Rectal smooth muscle tissue (tissue), 1 donor: ENCODE data around the gene ATP11A.
"Not testable (repeated sequence)": the region's sequence is repeated elsewhere in the genome, so short reads cannot be mapped to it uniquely, and the experiment has no call there.

Experiments used
- H3K27ac ChIP-seq: one replicate; pipeline ENCODE4 v1.7.0; 2013; ENCODE audit warnings: low read depth, low read length, inconsistent platforms
- H3K27me3 ChIP-seq: one replicate; pipeline ENCODE4 v1.7.0; 2013; ENCODE audit warnings: low read length; ENCODE audit not compliant: control insufficient read depth, insufficient read depth
- H3K36me3 ChIP-seq: one replicate; pipeline ENCODE4 v1.7.0; 2013; ENCODE audit warnings: low read length; ENCODE audit not compliant: control insufficient read depth, insufficient read depth
- H3K4me1 ChIP-seq: one replicate; pipeline ENCODE4 v1.7.0; 2013; ENCODE audit warnings: low read length; ENCODE audit not compliant: control insufficient read depth, insufficient read depth
- H3K4me3 ChIP-seq: one replicate; pipeline ENCODE4 v1.7.0; 2013; ENCODE audit warnings: low read length
- H3K9ac ChIP-seq: one replicate; pipeline ENCODE4 v1.7.0; 2013; ENCODE audit warnings: low read length

ATP11A gene

GRCh38 chr13:112700291-112701060 is 10.6 kb downstream of the ATP11A start:
- Histone ChIP-seq H3K27ac (no peak overlapping the region), H3K27me3 (no peaks in the 10 kb centered on the region), H3K36me3 (no peaks in the 10 kb centered on the region), H3K9ac (no peak overlapping the region), H3K4me3 (no peak overlapping the region), H3K4me1 (no peaks in the 10 kb centered on the region)

GRCh38 chr13:112702341-112702985 is 12.6 kb downstream of the ATP11A start:
- no peaks in the 10 kb centered on the region for H3K36me3 ChIP-seq
- no peak overlapping the region for H3K4me3 ChIP-seq
- no peaks in the 10 kb centered on the region for H3K27me3 ChIP-seq
- no peaks in the 10 kb centered on the region for H3K4me1 ChIP-seq
- H3K27ac ChIP-seq: no peak overlapping the region
- no peak overlapping the region for H3K9ac ChIP-seq

- no peak overlapping the region for H3K27ac ChIP-seq
- no peaks in the 10 kb centered on the region for H3K27me3 ChIP-seq
- H3K4me3 ChIP-seq: no peak overlapping the region
- no peaks in the 10 kb centered on the region for H3K36me3 ChIP-seq
- no peak overlapping the region for H3K9ac ChIP-seq
- H3K4me1 ChIP-seq: no peaks in the 10 kb centered on the region
These were observed 13.1 kb downstream of the ATP11A start for GRCh38 chr13:112702986-112703379.

- H3K36me3 ChIP-seq: no peaks in the 10 kb centered on the region
- no peak overlapping the region for H3K4me3 ChIP-seq
- no peak overlapping the region for H3K27ac ChIP-seq
These were observed 13.8 kb downstream of the ATP11A start for GRCh38 chr13:112703449-112704284.

GRCh38 chr13:112704308-112705145 is 14.7 kb downstream of the ATP11A start:
- H3K36me3 ChIP-seq: no peaks in the 10 kb centered on the region
- no peak overlapping the region for H3K4me3 ChIP-seq
- H3K9ac ChIP-seq: no peak overlapping the region
- no peaks in the 10 kb centered on the region for H3K4me1 ChIP-seq
- H3K27me3 ChIP-seq: no peaks in the 10 kb centered on the region
- no peak overlapping the region for H3K27ac ChIP-seq

More at GRCh38 chr13:112703449-112704284, 13.8 kb downstream of the ATP11A start:
- no peak overlapping the region for H3K9ac ChIP-seq
- no peaks in the 10 kb centered on the region for H3K4me1 ChIP-seq
- H3K27me3 ChIP-seq: no peaks in the 10 kb centered on the region

GRCh38 chr13:112705286-112705685 is 15.4 kb downstream of the ATP11A start:
- no peaks in the 10 kb centered on the region for H3K27me3 ChIP-seq
- H3K9ac ChIP-seq: no peak overlapping the region

GRCh38 chr13:112706171-112706570 is 16.3 kb downstream of the ATP11A start:
- Histone ChIP-seq H3K4me3 (no peak overlapping the region), H3K9ac (no peak overlapping the region), H3K27me3 (no peaks in the 10 kb centered on the region), H3K27ac (no peak overlapping the region), H3K36me3 (no peaks in the 10 kb centered on the region), H3K4me1 (peaks cover 1% of the 10 kb centered on the region)

More at GRCh38 chr13:112705286-112705685, 15.4 kb downstream of the ATP11A start:
- no peak overlapping the region for H3K27ac ChIP-seq
- H3K4me1 ChIP-seq: no peaks in the 10 kb centered on the region
- H3K4me3 ChIP-seq: no peak overlapping the region
- no peaks in the 10 kb centered on the region for H3K36me3 ChIP-seq

GRCh38 chr13:112708560-112709240 is 18.9 kb downstream of the ATP11A start:
- Histone ChIP-seq H3K4me1 (peaks cover 15% of the 10 kb centered on the region), H3K27ac (no peak overlapping the region), H3K9ac (no peak overlapping the region), H3K36me3 (no peaks in the 10 kb centered on the region), H3K4me3 (no peak overlapping the region), H3K27me3 (no peaks in the 10 kb centered on the region)

GRCh38 chr13:112709316-112709715 is 19.5 kb downstream of the ATP11A start:
- H3K4me1 ChIP-seq: peaks cover 15% of the 10 kb centered on the region
- not testable (repeated sequence) for H3K4me3 ChIP-seq, H3K9ac ChIP-seq, H3K27ac ChIP-seq, H3K36me3 ChIP-seq, H3K27me3 ChIP-seq

- Histone ChIP-seq H3K27ac (no peak overlapping the region), H3K36me3 (no peaks in the 10 kb centered on the region), H3K9ac (no peak overlapping the region), H3K4me1 (peaks cover 15% of the 10 kb centered on the region), H3K4me3 (no peak overlapping the region), H3K27me3 (no peaks in the 10 kb centered on the region)
These were observed 20.3 kb downstream of the ATP11A start for GRCh38 chr13:112709825-112710783.
